COLO829 (cell line): ENCODE data around the gene UGT1A8.
"Not testable (repeated sequence)": the region's sequence is repeated elsewhere in the genome, so short reads cannot be mapped to it uniquely, and the experiment has no call there.

Source experiments
- DNase-seq: peaks from one replicate; pipeline ENCODE4 v3.0.0; 2012; ENCODE audit warnings: low spot score

Gene UGT1A8

GRCh38 chr2:233643128-233643527 is 25.7 kb downstream of the UGT1A8 start:
- DNase-seq, result no peak

GRCh38 chr2:233646033-233646432 is 28.6 kb downstream of the UGT1A8 start:
- DNase-seq, result not testable (repeated sequence)

GRCh38 chr2:233650981-233651380 is 33.5 kb downstream of the UGT1A8 start:
- DNase-seq, result no peak

- no peak for DNase-seq
These were observed 34.0 kb downstream of the UGT1A8 start for GRCh38 chr2:233651430-233651829.

GRCh38 chr2:233654501-233654900 is 37.1 kb downstream of the UGT1A8 start:
- no peak for DNase-seq

- no peak for DNase-seq
These were observed 37.6 kb downstream of the UGT1A8 start for GRCh38 chr2:233655043-233655442.

- DNase-seq, result not testable (repeated sequence)
These were observed 38.5 kb downstream of the UGT1A8 start for GRCh38 chr2:233655943-233656342.

- DNase-seq, result no peak
These were observed 39.0 kb downstream of the UGT1A8 start for GRCh38 chr2:233656443-233656842.

GRCh38 chr2:233658610-233659009 is 41.2 kb downstream of the UGT1A8 start:
- DNase-seq, result no peak

GRCh38 chr2:233663911-233664310 is 46.5 kb downstream of the UGT1A8 start:
- DNase-seq, result no peak

GRCh38 chr2:233668605-233669260 is 51.3 kb downstream of the UGT1A8 start:
- no peak for DNase-seq

GRCh38 chr2:233671290-233672161 is 54.1 kb downstream of the UGT1A8 start, which contains the start of gene UGT1A9:
Gene UGT1A9 (plus strand): TSS chr2:233671898. CDS start chr2:233671935, 37 bp downstream.
- DNase-seq, result no peak

- no peak for DNase-seq
These were observed 55.5 kb downstream of the UGT1A8 start for GRCh38 chr2:233672886-233673285.

GRCh38 chr2:233673896-233674295 is 56.5 kb downstream of the UGT1A8 start:
- DNase-seq, result no peak

GRCh38 chr2:233674314-233674713 is 56.9 kb downstream of the UGT1A8 start:
- DNase-seq, result no peak

GRCh38 chr2:233674995-233675394 is 57.6 kb downstream of the UGT1A8 start:
- no peak for DNase-seq

GRCh38 chr2:233676046-233676445 is 58.6 kb downstream of the UGT1A8 start:
- DNase-seq, result no peak

GRCh38 chr2:233679196-233679595 is 61.8 kb downstream of the UGT1A8 start:
- DNase-seq, result no peak

- no peak for DNase-seq
These were observed 63.1 kb downstream of the UGT1A8 start for GRCh38 chr2:233680361-233681045.

GRCh38 chr2:233681521-233682099 is 64.2 kb downstream of the UGT1A8 start, which contains the start of gene UGT1A7:
Gene UGT1A7 (plus strand): TSS chr2:233681901. CDS start chr2:233681938, 37 bp downstream.
- DNase-seq, result no peak

GRCh38 chr2:233684640-233685039 is 67.2 kb downstream of the UGT1A8 start:
- no peak for DNase-seq

GRCh38 chr2:233686928-233687327 is 69.5 kb downstream of the UGT1A8 start:
- no peak for DNase-seq
